ENCODE results near the gene NOX3.

NOX3 gene

DNA sequence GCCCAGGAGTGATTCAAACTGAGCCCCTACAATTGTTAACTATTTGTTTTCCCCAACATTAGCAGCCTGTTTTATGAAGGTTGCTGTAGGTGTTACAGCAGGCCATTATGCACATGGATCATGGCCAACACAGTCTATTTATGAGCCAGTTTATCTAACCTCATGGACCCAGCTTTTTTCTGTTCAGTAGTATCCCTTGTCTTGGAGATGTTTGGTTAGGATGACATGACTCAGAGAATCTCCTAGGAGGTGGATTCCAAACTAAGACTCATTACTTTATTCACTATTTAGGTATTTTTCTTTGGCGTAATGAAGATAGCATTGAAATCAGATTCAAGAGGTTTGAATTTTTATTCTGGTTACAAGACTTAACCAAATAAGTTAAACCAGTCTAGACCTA, 78.6 kb downstream of the NOX3 start:
- Histone ChIP-seq H3K79me2 (ENCODE audit: insufficient read depth, low read length) (no peaks in the 10 kb centered on the region), H3K9ac (ENCODE audit: low read depth, low read length) (no peak overlapping the region), H3K4me1 (ENCODE audit: insufficient read depth, low read length) (no peaks in the 10 kb centered on the region), H3K36me3 (ENCODE audit: insufficient read depth, low read length) (no peaks in the 10 kb centered on the region), H4K20me1 (ENCODE audit: insufficient read depth, low read length) (no peaks in the 10 kb centered on the region), H3K4me2 (ENCODE audit: insufficient read depth, low read length) (no peak overlapping the region), H3K27ac (ENCODE audit: low read length) (no peak overlapping the region), H3K27me3 (ENCODE audit: insufficient read depth, low read length, poor library complexity) (no peaks in the 10 kb centered on the region), H2AFZ (ENCODE audit: low read depth, low read length) (no peak overlapping the region), H3K4me3 (ENCODE audit: low read depth in 1 of 2, low read length in 2 of 2) (no peak overlapping the region), H3K9me3 (ENCODE audit: insufficient read depth, low read length, severe bottlenecking) (peaks cover 2% of the 10 kb centered on the region)
- TF ChIP-seq, protein P1, sequence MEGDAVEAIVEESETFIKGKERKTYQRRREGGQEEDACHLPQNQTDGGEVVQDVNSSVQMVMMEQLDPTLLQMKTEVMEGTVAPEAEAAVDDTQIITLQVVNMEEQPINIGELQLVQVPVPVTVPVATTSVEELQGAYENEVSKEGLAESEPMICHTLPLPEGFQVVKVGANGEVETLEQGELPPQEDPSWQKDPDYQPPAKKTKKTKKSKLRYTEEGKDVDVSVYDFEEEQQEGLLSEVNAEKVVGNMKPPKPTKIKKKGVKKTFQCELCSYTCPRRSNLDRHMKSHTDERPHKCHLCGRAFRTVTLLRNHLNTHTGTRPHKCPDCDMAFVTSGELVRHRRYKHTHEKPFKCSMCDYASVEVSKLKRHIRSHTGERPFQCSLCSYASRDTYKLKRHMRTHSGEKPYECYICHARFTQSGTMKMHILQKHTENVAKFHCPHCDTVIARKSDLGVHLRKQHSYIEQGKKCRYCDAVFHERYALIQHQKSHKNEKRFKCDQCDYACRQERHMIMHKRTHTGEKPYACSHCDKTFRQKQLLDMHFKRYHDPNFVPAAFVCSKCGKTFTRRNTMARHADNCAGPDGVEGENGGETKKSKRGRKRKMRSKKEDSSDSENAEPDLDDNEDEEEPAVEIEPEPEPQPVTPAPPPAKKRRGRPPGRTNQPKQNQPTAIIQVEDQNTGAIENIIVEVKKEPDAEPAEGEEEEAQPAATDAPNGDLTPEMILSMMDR (IDR thresholded peaks at IDR 0.05; ENCODE audit: borderline replicate concordance, extremely low read depth, low read length, poor library complexity, severe bottlenecking), result no peak
- no peak for TF ChIP-seq EZH2 (IDR thresholded peaks at IDR 0.05; ENCODE audit: borderline replicate concordance, low read depth, low read length, severe bottlenecking)
- no peak for ATAC-seq (ENCODE audit: insufficient read depth, low read depth)
- no peak for DNase-seq

DNA sequence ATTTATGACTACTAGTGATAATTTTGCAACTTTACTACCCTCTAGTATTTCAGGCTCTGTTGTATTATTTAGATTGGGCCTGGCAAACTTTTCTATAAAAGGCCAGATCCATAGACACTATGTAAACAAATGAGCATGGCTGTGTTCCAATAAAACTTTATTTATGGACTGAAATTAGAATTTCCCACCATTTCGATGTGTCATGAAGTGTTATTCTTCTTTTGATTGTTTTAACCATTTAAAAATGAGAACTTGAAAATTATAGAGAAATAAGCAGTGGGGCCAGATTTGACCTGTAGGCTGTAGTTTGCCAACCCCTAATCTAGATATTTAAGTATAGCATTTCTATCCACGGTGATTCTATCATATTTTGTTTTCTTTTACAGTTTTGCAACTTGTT, 79.8 kb downstream of the NOX3 start:
- DNase-seq (no peak), ATAC-seq (ENCODE audit: insufficient read depth, low read depth) (no peak)
- Histone ChIP-seq H2AFZ (ENCODE audit: low read depth, low read length) (no peak overlapping the region), H3K27ac (ENCODE audit: low read length) (no peak overlapping the region), H3K4me3 (ENCODE audit: low read depth in 1 of 2, low read length in 2 of 2) (no peak overlapping the region), H3K79me2 (ENCODE audit: insufficient read depth, low read length) (no peaks in the 10 kb centered on the region), H3K9me3 (ENCODE audit: insufficient read depth, low read length, severe bottlenecking) (peaks cover 2% of the 10 kb centered on the region), H3K36me3 (ENCODE audit: insufficient read depth, low read length) (no peaks in the 10 kb centered on the region), H3K4me2 (ENCODE audit: insufficient read depth, low read length) (no peak overlapping the region), H4K20me1 (ENCODE audit: insufficient read depth, low read length) (no peaks in the 10 kb centered on the region), H3K9ac (ENCODE audit: low read depth, low read length) (no peak overlapping the region), H3K27me3 (ENCODE audit: insufficient read depth, low read length, poor library complexity) (no peaks in the 10 kb centered on the region), H3K4me1 (ENCODE audit: insufficient read depth, low read length) (no peaks in the 10 kb centered on the region)
- TF ChIP-seq EZH2 (IDR thresholded peaks at IDR 0.05; ENCODE audit: borderline replicate concordance, low read depth, low read length, severe bottlenecking), result no peak
- TF ChIP-seq, protein P1 (IDR thresholded peaks at IDR 0.05; ENCODE audit: borderline replicate concordance, extremely low read depth, low read length, poor library complexity, severe bottlenecking), result no peak

- H3K9me3 ChIP-seq (ENCODE audit: insufficient read depth, low read length, severe bottlenecking), result peaks cover 2% of the 10 kb centered on the region
- no peak overlapping the region for H2AFZ ChIP-seq (ENCODE audit: low read depth, low read length)
- TF ChIP-seq, protein P1 (IDR thresholded peaks at IDR 0.05; ENCODE audit: borderline replicate concordance, extremely low read depth, low read length, poor library complexity, severe bottlenecking), result no peak
- TF ChIP-seq EZH2 (IDR thresholded peaks at IDR 0.05; ENCODE audit: borderline replicate concordance, low read depth, low read length, severe bottlenecking), result no peak
- no peak overlapping the region for H3K27ac ChIP-seq (ENCODE audit: low read length)
- H3K27me3 ChIP-seq (ENCODE audit: insufficient read depth, low read length, poor library complexity), result no peaks in the 10 kb centered on the region
- DNase-seq, result no peak
- H3K9ac ChIP-seq (ENCODE audit: low read depth, low read length), result no peak overlapping the region
- H3K4me3 ChIP-seq (ENCODE audit: low read depth in 1 of 2, low read length in 2 of 2), result no peak overlapping the region
- no peaks in the 10 kb centered on the region for H3K4me1 ChIP-seq (ENCODE audit: insufficient read depth, low read length)
- H3K36me3 ChIP-seq (ENCODE audit: insufficient read depth, low read length), result no peaks in the 10 kb centered on the region
- H3K79me2 ChIP-seq (ENCODE audit: insufficient read depth, low read length), result no peaks in the 10 kb centered on the region
- no peak overlapping the region for H3K4me2 ChIP-seq (ENCODE audit: insufficient read depth, low read length)
- ATAC-seq (ENCODE audit: insufficient read depth, low read depth), result no peak
- H4K20me1 ChIP-seq (ENCODE audit: insufficient read depth, low read length), result no peaks in the 10 kb centered on the region
These were observed 81.0 kb downstream of the NOX3 start for GRCh38 chr6:155374681-155375080.

- no peak for DNase-seq
These were observed 82.4 kb downstream of the NOX3 start for GRCh38 chr6:155373276-155373675.

More at GRCh38 chr6:155373276-155373675, 82.4 kb downstream of the NOX3 start:
- Histone ChIP-seq H3K79me2 (ENCODE audit: insufficient read depth, low read length) (no peaks in the 10 kb centered on the region), H3K9me3 (ENCODE audit: insufficient read depth, low read length, severe bottlenecking) (peaks cover 2% of the 10 kb centered on the region), H4K20me1 (ENCODE audit: insufficient read depth, low read length) (no peaks in the 10 kb centered on the region), H3K4me1 (ENCODE audit: insufficient read depth, low read length) (no peaks in the 10 kb centered on the region), H2AFZ (ENCODE audit: low read depth, low read length) (no peak overlapping the region), H3K4me3 (ENCODE audit: low read depth in 1 of 2, low read length in 2 of 2) (no peak overlapping the region), H3K9ac (ENCODE audit: low read depth, low read length) (no peak overlapping the region), H3K27ac (ENCODE audit: low read length) (no peak overlapping the region), H3K27me3 (ENCODE audit: insufficient read depth, low read length, poor library complexity) (no peaks in the 10 kb centered on the region), H3K36me3 (ENCODE audit: insufficient read depth, low read length) (no peaks in the 10 kb centered on the region), H3K4me2 (ENCODE audit: insufficient read depth, low read length) (no peak overlapping the region)
- TF ChIP-seq, protein P1 (IDR thresholded peaks at IDR 0.05; ENCODE audit: borderline replicate concordance, extremely low read depth, low read length, poor library complexity, severe bottlenecking), result no peak
- no peak for TF ChIP-seq EZH2 (IDR thresholded peaks at IDR 0.05; ENCODE audit: borderline replicate concordance, low read depth, low read length, severe bottlenecking)
- no peak for ATAC-seq (ENCODE audit: insufficient read depth, low read depth)

All from DND-41 (cell line).